A549 (cell line): ENCODE results near the gene NME7. TPM values are rescaled to one million over a fixed set of nuclear protein-coding genes. Genes with fewer than 3 reads are reported as not detected.

Source experiments
- CBX8 ChIP-seq: fragments of 200-600 bp; sonication (generic); IDR thresholded peaks from 2 replicates; pipeline ENCODE4 v1.6.1; 2016
- CHD2 ChIP-seq: fragments of 150-350 bp; IDR thresholded peaks from 2 replicates; pipeline ENCODE4 v1.6.1; 2014; ENCODE audit warnings: low read length; ENCODE audit not compliant: partially characterized antibody
- CHD4 ChIP-seq: fragments of 200-600 bp; sonication (generic); IDR thresholded peaks from 2 replicates; pipeline ENCODE4 v1.6.1; 2016; ENCODE audit warnings: antibody characterized with exemption, mild to moderate bottlenecking, borderline replicate concordance
- EHF ChIP-seq: fragments of 250-450 bp; sonication (Bioruptor Pico); IDR thresholded peaks from 2 replicates; pipeline ENCODE4 v1.5.0; 2020; ENCODE audit warnings: mild to moderate bottlenecking
- EHMT2 ChIP-seq: fragments of 200-600 bp; sonication (generic); IDR thresholded peaks from 2 replicates; pipeline ENCODE4 v1.6.1; 2016; ENCODE audit warnings: antibody characterized with exemption, low read depth, mild to moderate bottlenecking, moderate library complexity
- FOSL2 ChIP-seq, 2 experiments: fragments of 450-650 bp in 1 of 2; fragments of >200 bp in 1 of 2; sonication (Bioruptor Twin) in 1 of 2; formaldehyde crosslinking; IDR thresholded peaks; 2 replicates each; pipeline versions ENCODE4 v1.5.0 to v1.6.1; 2016 to 2020; ENCODE audit warnings: mild to moderate bottlenecking in 1 of 2, moderate library complexity in 1 of 2
- HOXB13 ChIP-seq: fragments of 250-450 bp; sonication (Bioruptor Pico); IDR thresholded peaks from 2 replicates; pipeline ENCODE4 v1.5.0; 2020; ENCODE audit warnings: low read depth, mild to moderate bottlenecking, moderate library complexity
- JUNB ChIP-seq: fragments of >200 bp; sonication (Bioruptor Twin); formaldehyde crosslinking; IDR thresholded peaks from 2 replicates; pipeline ENCODE4 v1.6.1; 2016
- KDM1A ChIP-seq: fragments of 200-600 bp; sonication (generic); IDR thresholded peaks from 2 replicates; pipeline ENCODE4 v1.6.1; 2016; ENCODE audit warnings: low read depth, mild to moderate bottlenecking
- MAFK ChIP-seq: fragments of 450-650 bp; IDR thresholded peaks from 2 replicates; pipeline ENCODE4 v1.6.1; 2014; ENCODE audit not compliant: partially characterized antibody
- MAZ ChIP-seq: fragments of 150-350 bp; IDR thresholded peaks from 2 replicates; pipeline ENCODE4 v1.6.1; 2014; ENCODE audit warnings: antibody characterized with exemption, low read depth, low read length, borderline replicate concordance
- NR3C1 ChIP-seq: fragments of >200 bp; sonication (Bioruptor Twin); formaldehyde crosslinking; IDR thresholded peaks from 3 replicates; pipeline ENCODE4 v1.6.1; 2017
- RAD21 ChIP-seq, 2 experiments: fragments of >200 bp in 1 of 2; sonication (Bioruptor Twin) in 1 of 2; formaldehyde crosslinking in 1 of 2; IDR thresholded peaks in 1 of 2; conservative IDR thresholded peaks in 1 of 2; 2 replicates in 1 of 2; 3 replicates in 1 of 2; pipeline ENCODE4 v1.6.1; 2012 to 2018; ENCODE audit warnings: inconsistent platforms in 1 of 2
- RARB ChIP-seq: fragments of 250-450 bp; sonication (Bioruptor Pico); IDR thresholded peaks from 2 replicates; pipeline ENCODE4 v1.8.0; 2021; ENCODE audit warnings: mild to moderate bottlenecking, moderate library complexity
- RFX5 ChIP-seq: fragments of 450-650 bp; IDR thresholded peaks from 2 replicates; pipeline ENCODE4 v1.7.1; 2014; ENCODE audit warnings: antibody characterized with exemption, mild to moderate bottlenecking, moderate library complexity
- SMC3 ChIP-seq: fragments of >200 bp; sonication (Bioruptor Twin); formaldehyde crosslinking; IDR thresholded peaks from 3 replicates; pipeline ENCODE4 v1.6.1; 2018; ENCODE audit warnings: inconsistent platforms
- SREBF2 ChIP-seq: fragments of 450-650 bp; IDR thresholded peaks from 2 replicates; pipeline ENCODE4 v1.6.1; 2014; ENCODE audit warnings: mild to moderate bottlenecking, moderate library complexity
- TP53 ChIP-seq: fragments of 250-450 bp; sonication (Bioruptor Pico); IDR thresholded peaks from 2 replicates; pipeline ENCODE4 v1.5.0; 2021; ENCODE audit warnings: mild to moderate bottlenecking, moderate library complexity
- ZC3H11A ChIP-seq: fragments of 450-650 bp; IDR thresholded peaks from 2 replicates; pipeline ENCODE4 v1.6.1; 2014; ENCODE audit warnings: antibody characterized with exemption, mild to moderate bottlenecking
- ZFP36 ChIP-seq: fragments of 450-650 bp; IDR thresholded peaks from 2 replicates; pipeline ENCODE4 v1.6.1; 2014; ENCODE audit warnings: borderline replicate concordance; ENCODE audit not compliant: partially characterized antibody
- polyA plus RNA-seq, 4 experiments: library from polyadenylated mRNA; depleted of rRNA in 3 of 4; stranded (reverse); fragments of >200 nt; fragmentation: RNase III in 1 of 4; extraction: RNeasy Plus Mini Kit Qiagen cat#74134 plus additional on column Dnase treatment in 1 of 4; gene quantifications; 2 replicates in 3 of 4; 3 replicates in 1 of 4; pipeline ENCODE4 v1.2.3, GENCODE V29; 2011 to 2017
- TF ChIP-seq, protein P1 (sequence below): fragments of 450-650 bp; IDR thresholded peaks from 2 replicates; pipeline ENCODE4 v1.6.1; 2014; ENCODE audit warnings: antibody characterized with exemption
- TF ChIP-seq, protein P2 (sequence below): fragments of 150-350 bp; IDR thresholded peaks from 2 replicates; pipeline ENCODE4 v1.6.1; 2014; ENCODE audit warnings: low read depth, mild to moderate bottlenecking, low read length
- TF ChIP-seq, protein P3 (sequence below): IDR thresholded peaks from 2 replicates; pipeline ENCODE4 v1.6.1; 2012; ENCODE audit warnings: low read depth, borderline replicate concordance
- TF ChIP-seq, protein P4 (sequence below): fragments of >200 bp; sonication (Bioruptor Twin); formaldehyde crosslinking; IDR thresholded peaks from 2 replicates; pipeline ENCODE4 v1.6.1; 2016
- TF ChIP-seq, protein P5 (sequence below): fragments of 250-450 bp; sonication (Bioruptor Pico); IDR thresholded peaks from 2 replicates; pipeline ENCODE4 v1.5.0; 2020; ENCODE audit warnings: low read depth, mild to moderate bottlenecking, moderate library complexity
- TF ChIP-seq, protein P6 (sequence below): fragments of >200 bp; sonication (Bioruptor Twin); formaldehyde crosslinking; IDR thresholded peaks from 3 replicates; pipeline ENCODE4 v1.6.1; 2016

Gene NME7
- polyA plus RNA-seq, 2 of the 4 experiments (the other 2 are of a cell fraction) = 39.5 to 62.3 TPM

DNA sequence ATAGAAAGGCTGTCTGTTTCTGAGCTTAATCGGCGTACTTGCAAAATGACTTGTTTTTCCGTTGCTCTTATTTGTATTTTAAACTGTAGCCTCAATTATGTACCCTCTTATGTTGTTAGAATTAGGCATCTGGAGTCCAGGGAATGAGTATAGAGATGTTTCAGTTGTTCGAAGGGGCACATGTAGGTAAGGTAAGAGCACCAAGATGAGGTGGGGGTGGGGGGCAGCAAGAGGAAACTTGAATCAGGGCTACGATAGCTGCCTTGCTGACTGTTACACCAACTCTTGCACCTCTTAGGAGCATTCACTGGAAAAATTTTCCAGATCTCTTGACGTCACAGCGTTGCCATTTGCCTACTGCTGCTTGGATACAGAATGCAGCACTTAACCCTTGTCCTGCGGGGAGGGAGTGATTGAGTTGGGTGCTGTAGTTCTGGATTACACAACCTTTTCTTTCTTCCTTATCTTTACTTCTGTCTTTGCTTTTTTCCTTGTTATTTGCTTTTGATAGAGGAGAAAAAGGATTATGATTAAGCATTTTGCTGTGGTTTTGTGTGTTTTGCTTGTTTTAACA lies 257.9 kb downstream of the NME7 start (continued):
- TF ChIP-seq, protein P1, sequence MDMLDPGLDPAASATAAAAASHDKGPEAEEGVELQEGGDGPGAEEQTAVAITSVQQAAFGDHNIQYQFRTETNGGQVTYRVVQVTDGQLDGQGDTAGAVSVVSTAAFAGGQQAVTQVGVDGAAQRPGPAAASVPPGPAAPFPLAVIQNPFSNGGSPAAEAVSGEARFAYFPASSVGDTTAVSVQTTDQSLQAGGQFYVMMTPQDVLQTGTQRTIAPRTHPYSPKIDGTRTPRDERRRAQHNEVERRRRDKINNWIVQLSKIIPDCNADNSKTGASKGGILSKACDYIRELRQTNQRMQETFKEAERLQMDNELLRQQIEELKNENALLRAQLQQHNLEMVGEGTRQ = no peak
- TF ChIP-seq RFX5 (peak; percentile 71; the same call in 1 of the 2 replicates), SMC3 (peak; percentile 54), SREBF2 (no peak), CBX8 (no peak), JUNB (peak; percentile 41), NR3C1 (no peak), RARB (CRISPR knock-in tag) (0 out of 2 replicates have a peak, but pooled peaks have one; percentile 8), TP53 (peak; percentile 50; the same call in 1 of the 2 replicates), CHD4 (no peak), FOSL2 (IDR thresholded peaks at IDR 0.05) (no peak), FOSL2 (CRISPR knock-in tag; IDR thresholded peaks at IDR 0.05) (peak; percentile 32; the same call in 1 of the 2 replicates), MAFK (peak; percentile 30), CHD2 (peak; percentile 5), RAD21 (conservative IDR thresholded peaks at IDR 0.05 in 1 of 2, IDR thresholded peaks at IDR 0.05 in 1 of 2) (peak in 1 of 2 experiments; percentile 36; a peak in 2 of 5 replicates), KDM1A (no peak), ZFP36 (no peak), ZC3H11A (no peak), MAZ (no peak), HOXB13 (CRISPR knock-in tag) (no peak), EHF (CRISPR knock-in tag) (no peak), EHMT2 (no peak)
- TF ChIP-seq, protein P2, sequence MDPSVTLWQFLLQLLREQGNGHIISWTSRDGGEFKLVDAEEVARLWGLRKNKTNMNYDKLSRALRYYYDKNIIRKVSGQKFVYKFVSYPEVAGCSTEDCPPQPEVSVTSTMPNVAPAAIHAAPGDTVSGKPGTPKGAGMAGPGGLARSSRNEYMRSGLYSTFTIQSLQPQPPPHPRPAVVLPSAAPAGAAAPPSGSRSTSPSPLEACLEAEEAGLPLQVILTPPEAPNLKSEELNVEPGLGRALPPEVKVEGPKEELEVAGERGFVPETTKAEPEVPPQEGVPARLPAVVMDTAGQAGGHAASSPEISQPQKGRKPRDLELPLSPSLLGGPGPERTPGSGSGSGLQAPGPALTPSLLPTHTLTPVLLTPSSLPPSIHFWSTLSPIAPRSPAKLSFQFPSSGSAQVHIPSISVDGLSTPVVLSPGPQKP = no peak
- TF ChIP-seq, protein P3, sequence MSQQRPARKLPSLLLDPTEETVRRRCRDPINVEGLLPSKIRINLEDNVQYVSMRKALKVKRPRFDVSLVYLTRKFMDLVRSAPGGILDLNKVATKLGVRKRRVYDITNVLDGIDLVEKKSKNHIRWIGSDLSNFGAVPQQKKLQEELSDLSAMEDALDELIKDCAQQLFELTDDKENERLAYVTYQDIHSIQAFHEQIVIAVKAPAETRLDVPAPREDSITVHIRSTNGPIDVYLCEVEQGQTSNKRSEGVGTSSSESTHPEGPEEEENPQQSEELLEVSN = no peak
- TF ChIP-seq, protein P4, sequence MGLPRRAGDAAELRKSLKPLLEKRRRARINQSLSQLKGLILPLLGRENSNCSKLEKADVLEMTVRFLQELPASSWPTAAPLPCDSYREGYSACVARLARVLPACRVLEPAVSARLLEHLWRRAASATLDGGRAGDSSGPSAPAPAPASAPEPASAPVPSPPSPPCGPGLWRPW = 0 out of 2 replicates have a peak, but pooled peaks have one; percentile 14
- TF ChIP-seq, protein P5, sequence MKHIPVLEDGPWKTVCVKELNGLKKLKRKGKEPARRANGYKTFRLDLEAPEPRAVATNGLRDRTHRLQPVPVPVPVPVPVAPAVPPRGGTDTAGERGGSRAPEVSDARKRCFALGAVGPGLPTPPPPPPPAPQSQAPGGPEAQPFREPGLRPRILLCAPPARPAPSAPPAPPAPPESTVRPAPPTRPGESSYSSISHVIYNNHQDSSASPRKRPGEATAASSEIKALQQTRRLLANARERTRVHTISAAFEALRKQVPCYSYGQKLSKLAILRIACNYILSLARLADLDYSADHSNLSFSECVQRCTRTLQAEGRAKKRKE = no peak
- TF ChIP-seq, protein P6, sequence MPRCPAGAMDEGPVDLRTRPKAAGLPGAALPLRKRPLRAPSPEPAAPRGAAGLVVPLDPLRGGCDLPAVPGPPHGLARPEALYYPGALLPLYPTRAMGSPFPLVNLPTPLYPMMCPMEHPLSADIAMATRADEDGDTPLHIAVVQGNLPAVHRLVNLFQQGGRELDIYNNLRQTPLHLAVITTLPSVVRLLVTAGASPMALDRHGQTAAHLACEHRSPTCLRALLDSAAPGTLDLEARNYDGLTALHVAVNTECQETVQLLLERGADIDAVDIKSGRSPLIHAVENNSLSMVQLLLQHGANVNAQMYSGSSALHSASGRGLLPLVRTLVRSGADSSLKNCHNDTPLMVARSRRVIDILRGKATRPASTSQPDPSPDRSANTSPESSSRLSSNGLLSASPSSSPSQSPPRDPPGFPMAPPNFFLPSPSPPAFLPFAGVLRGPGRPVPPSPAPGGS = peak; percentile 78; the same call in 2 of the 3 replicates
